Endothelial cell (in vitro differentiated cells): ENCODE data around the gene ERO1A. TPM values are rescaled to one million over a fixed set of nuclear protein-coding genes. Genes with fewer than 3 reads are reported as not detected.

ENCODE experiments used
- DNase-seq: peaks from one replicate; pipeline ENCODE4 v3.0.0; 2021; ENCODE audit warnings: low spot score
- H3K27ac Mint-ChIP-seq: one replicate; pipeline ENCODE4 v1.8.0; 2021; ENCODE audit warnings: mixed read lengths, inconsistent platforms; ENCODE audit not compliant: unreplicated experiment
- H3K27me3 Mint-ChIP-seq: one replicate; pipeline ENCODE4 v1.8.0; 2021; ENCODE audit warnings: mild to moderate bottlenecking, moderate library complexity, mixed read lengths, inconsistent platforms; ENCODE audit not compliant: unreplicated experiment
- H3K36me3 Mint-ChIP-seq: one replicate; pipeline ENCODE4 v1.8.0; 2021; ENCODE audit warnings: mild to moderate bottlenecking, low read depth, mixed read lengths, inconsistent platforms; ENCODE audit not compliant: unreplicated experiment
- H3K4me1 Mint-ChIP-seq: one replicate; pipeline ENCODE4 v1.8.0; 2021; ENCODE audit warnings: mild to moderate bottlenecking, mixed read lengths, inconsistent platforms; ENCODE audit not compliant: unreplicated experiment
- H3K4me3 Mint-ChIP-seq: one replicate; pipeline ENCODE4 v1.8.0; 2021; ENCODE audit warnings: mild to moderate bottlenecking, mixed read lengths, inconsistent platforms; ENCODE audit not compliant: unreplicated experiment
- H3K9me3 Mint-ChIP-seq: one replicate; pipeline ENCODE4 v1.8.0; 2021; ENCODE audit warnings: mixed read lengths, inconsistent platforms; ENCODE audit not compliant: unreplicated experiment
- CTCF ChIP-seq: fragments of 200-600 bp; sonication (generic); IDR thresholded peaks from one replicate; pipeline ENCODE4 v1.5.0; 2021; ENCODE audit warnings: antibody characterized with exemption; ENCODE audit not compliant: unreplicated experiment
- total RNA-seq: library from RNA; stranded (reverse); fragmentation: NEBNext Ultra II Directional; extraction: Animal tissue kit (Norgen Biotek cat#: 25700); gene quantifications from one replicate; pipeline ENCODE4 v1.2.1, GENCODE V29; 2021; ENCODE audit not compliant: unreplicated experiment

Gene ERO1A
- total RNA-seq, 1 donor from 2014 or later, result 32.2 TPM

GRCh38 chr14:52598568-52598967, 96.8 kb downstream of the ERO1A start:
- Mint-ChIP-seq H3K27me3 (no peaks in the 10 kb centered on the region), H3K4me3 (no peak overlapping the region), H3K27ac (no peak overlapping the region), H3K4me1 (peaks cover 3% of the 10 kb centered on the region), H3K9me3 (peaks cover 5% of the 10 kb centered on the region), H3K36me3 (peaks cover 4% of the 10 kb centered on the region)
- TF ChIP-seq CTCF, result no peak
- DNase-seq, result no peak

- Mint-ChIP-seq H3K27ac (no peak overlapping the region), H3K4me3 (no peak overlapping the region), H3K27me3 (no peaks in the 10 kb centered on the region), H3K36me3 (peaks cover 4% of the 10 kb centered on the region), H3K4me1 (no peaks in the 10 kb centered on the region), H3K9me3 (peaks cover 5% of the 10 kb centered on the region)
- TF ChIP-seq CTCF, result no peak
- no peak for DNase-seq
These were observed 98.5 kb downstream of the ERO1A start for GRCh38 chr14:52596861-52597260.

- Mint-ChIP-seq H3K9me3 (peaks cover 5% of the 10 kb centered on the region), H3K4me1 (no peaks in the 10 kb centered on the region), H3K4me3 (no peak overlapping the region), H3K27ac (no peak overlapping the region), H3K27me3 (no peaks in the 10 kb centered on the region), H3K36me3 (peaks cover 4% of the 10 kb centered on the region)
- no peak for TF ChIP-seq CTCF
- DNase-seq, result no peak
These were observed 99.0 kb downstream of the ERO1A start for GRCh38 chr14:52596320-52596719.

- no peak for DNase-seq
- H3K27me3 Mint-ChIP-seq, result no peaks in the 10 kb centered on the region
- no peak overlapping the region for H3K4me3 Mint-ChIP-seq
- peaks cover 2% of the 10 kb centered on the region for H3K9me3 Mint-ChIP-seq
- no peak for TF ChIP-seq CTCF
- H3K4me1 Mint-ChIP-seq, result no peaks in the 10 kb centered on the region
- H3K27ac Mint-ChIP-seq, result no peak overlapping the region
- H3K36me3 Mint-ChIP-seq, result no peaks in the 10 kb centered on the region
These were observed 105.0 kb downstream of the ERO1A start for GRCh38 chr14:52590318-52590717.

Other genes with a start within 250 kb of the ERO1A start
- gene TXNDC16, start 143.1 kb downstream of the ERO1A start, total RNA-seq, result 6.8 TPM
- gene GPR137C, start 142.7 kb downstream of the ERO1A start, total RNA-seq, result 3.3 TPM
- gene PSMC6, start 11.6 kb upstream of the ERO1A start, total RNA-seq, result 75.7 TPM
- gene STYX, start 34.6 kb upstream of the ERO1A start, total RNA-seq, result 17.0 TPM
- gene GNPNAT1, start 96.0 kb upstream of the ERO1A start, total RNA-seq, result 12.0 TPM